ENCODE measurements around the gene NAXE. TPM values are rescaled to one million over a fixed set of nuclear protein-coding genes. Genes with fewer than 3 reads are reported as not detected.
"Not testable (repeated sequence)": the region's sequence is repeated elsewhere in the genome, so short reads cannot be mapped to it uniquely, and the experiment has no call there.

The NAXE gene
- total RNA-seq, 1 donor from 2014 or later: 190 TPM

- Mint-ChIP-seq H3K4me1 (ENCODE audit: unreplicated experiment) (no peaks in the 10 kb centered on the region), H3K27me3 (ENCODE audit: unreplicated experiment) (peaks cover 2% of the 10 kb centered on the region), H3K4me3 (ENCODE audit: unreplicated experiment) (peak overlapping the region; percentile 21), H3K36me3 (ENCODE audit: low read depth, unreplicated experiment) (peaks cover 25% of the 10 kb centered on the region), H3K9me3 (ENCODE audit: unreplicated experiment) (no peaks in the 10 kb centered on the region), H3K27ac (ENCODE audit: unreplicated experiment) (no peak overlapping the region)
- no peak for DNase-seq (ENCODE audit: low spot score)
- no peak for TF ChIP-seq CTCF (IDR thresholded peaks at IDR 0.05; ENCODE audit: unreplicated experiment)
These were observed 39.7 kb upstream of the NAXE start for GRCh38 chr1:156551869-156552268.

GRCh38 chr1:156552518-156552917 is 39.1 kb upstream of the NAXE start:
- no peak overlapping the region for H3K27ac Mint-ChIP-seq (ENCODE audit: unreplicated experiment)
- H3K9me3 Mint-ChIP-seq (ENCODE audit: unreplicated experiment): no peaks in the 10 kb centered on the region
- DNase-seq (ENCODE audit: low spot score): no peak
- TF ChIP-seq CTCF (IDR thresholded peaks at IDR 0.05; ENCODE audit: unreplicated experiment): no peak
- peaks cover 2% of the 10 kb centered on the region for H3K27me3 Mint-ChIP-seq (ENCODE audit: unreplicated experiment)
- no peak overlapping the region for H3K4me3 Mint-ChIP-seq (ENCODE audit: unreplicated experiment)
- H3K4me1 Mint-ChIP-seq (ENCODE audit: unreplicated experiment): no peaks in the 10 kb centered on the region
- peaks cover 21% of the 10 kb centered on the region for H3K36me3 Mint-ChIP-seq (ENCODE audit: low read depth, unreplicated experiment)

- H3K4me1 Mint-ChIP-seq (ENCODE audit: unreplicated experiment); H3K4me3 Mint-ChIP-seq (ENCODE audit: unreplicated experiment); H3K9me3 Mint-ChIP-seq (ENCODE audit: unreplicated experiment); DNase-seq (ENCODE audit: low spot score); H3K27ac Mint-ChIP-seq (ENCODE audit: unreplicated experiment); H3K27me3 Mint-ChIP-seq (ENCODE audit: unreplicated experiment): not testable (repeated sequence)
- peaks cover 19% of the 10 kb centered on the region for H3K36me3 Mint-ChIP-seq (ENCODE audit: low read depth, unreplicated experiment)
These were observed 38.6 kb upstream of the NAXE start for GRCh38 chr1:156552937-156553336.

GRCh38 chr1:156553860-156554485 is 37.6 kb upstream of the NAXE start:
- peaks cover 2% of the 10 kb centered on the region for H3K27me3 Mint-ChIP-seq (ENCODE audit: unreplicated experiment)
- no peak overlapping the region for H3K27ac Mint-ChIP-seq (ENCODE audit: unreplicated experiment)
- peaks cover 19% of the 10 kb centered on the region for H3K36me3 Mint-ChIP-seq (ENCODE audit: low read depth, unreplicated experiment)
- H3K4me3 Mint-ChIP-seq (ENCODE audit: unreplicated experiment): no peak overlapping the region
- DNase-seq (ENCODE audit: low spot score): no peak
- H3K4me1 Mint-ChIP-seq (ENCODE audit: unreplicated experiment): no peaks in the 10 kb centered on the region
- H3K9me3 Mint-ChIP-seq (ENCODE audit: unreplicated experiment): no peaks in the 10 kb centered on the region
- no peak for TF ChIP-seq CTCF (IDR thresholded peaks at IDR 0.05; ENCODE audit: unreplicated experiment)

- Mint-ChIP-seq H3K4me1 (ENCODE audit: unreplicated experiment) (no peaks in the 10 kb centered on the region), H3K9me3 (ENCODE audit: unreplicated experiment) (no peaks in the 10 kb centered on the region), H3K27ac (ENCODE audit: unreplicated experiment) (no peak overlapping the region), H3K36me3 (ENCODE audit: low read depth, unreplicated experiment) (peaks cover 29% of the 10 kb centered on the region), H3K27me3 (ENCODE audit: unreplicated experiment) (peaks cover 2% of the 10 kb centered on the region), H3K4me3 (ENCODE audit: unreplicated experiment) (no peak overlapping the region)
- no peak for TF ChIP-seq CTCF (IDR thresholded peaks at IDR 0.05; ENCODE audit: unreplicated experiment)
- DNase-seq (ENCODE audit: low spot score): no peak
These were observed 36.6 kb upstream of the NAXE start for GRCh38 chr1:156554971-156555370.
